Posterior cingulate gyrus (tissue), 11 donors: ENCODE data around the gene ZNF445.
"Not testable (repeated sequence)": the region's sequence is repeated elsewhere in the genome, so short reads cannot be mapped to it uniquely, and the experiment has no call there.

Source experiments
- DNase-seq, 10 donors: peaks; one replicate each; pipeline versions ENCODE4 v3.0.0 to v3.0.0-alpha.2; 2020 to 2021; ENCODE audit warnings: mixed read lengths in 3 of 10
- intact Hi-C: fragments of 100-400 bp; cut with DNase I; formaldehyde crosslinking; loops from one replicate; pipeline ENCODE4 v1.15.1; 2023

Gene ZNF445

GRCh38 chr3:44477312-44478030, at the start of gene ZNF445:
ZNF445 (minus strand) TSS chr3:44477670; CDS start chr3:44455549, 22,121 bp downstream.
- intact Hi-C loops = loop anchor here (2.0 to 10.0 kb wide), 2 partner anchors 33 to 153 kb away; no protein-coding TSS in a partner anchor
- peak; percentile 71 to 98 (median 82) for DNase-seq

GRCh38 chr3:44525060-44525459, 47.6 kb upstream of the ZNF445 start:
- DNase-seq = no peak
- intact Hi-C loops = no loop called here

- intact Hi-C loops = no loop called here
- no peak for DNase-seq
Observed at GRCh38 chr3:44522494-44522933, 45.0 kb upstream of the ZNF445 start.

GRCh38 chr3:44521721-44522120, 44.3 kb upstream of the ZNF445 start:
- intact Hi-C loops = no loop called here
- no peak for DNase-seq

GRCh38 chr3:44518782-44519156, 41.3 kb upstream of the ZNF445 start:
- intact Hi-C loops = no loop called here

GRCh38 chr3:44516230-44516629, 38.8 kb upstream of the ZNF445 start:
- intact Hi-C loops = no loop called here

More at GRCh38 chr3:44518782-44519156, 41.3 kb upstream of the ZNF445 start:
- no peak for DNase-seq

GRCh38 chr3:44513513-44513912, 36.0 kb upstream of the ZNF445 start:
- no peak for DNase-seq
- intact Hi-C loops = no loop called here

More at GRCh38 chr3:44516230-44516629, 38.8 kb upstream of the ZNF445 start:
- DNase-seq = no peak

- intact Hi-C loops = loop anchor here (2.0 kb wide), 1 partner anchor 34 kb away; the partner anchor contains the start of gene ZNF445
- DNase-seq = no peak
Observed at GRCh38 chr3:44511238-44511566, 33.7 kb upstream of the ZNF445 start.

GRCh38 chr3:44510000-44510368, 32.5 kb upstream of the ZNF445 start:
- no peak for DNase-seq
- intact Hi-C loops = loop anchor here (2.0 kb wide), 1 partner anchor 33 kb away; the partner anchor contains the start of gene ZNF445

- intact Hi-C loops = no loop called here
- no peak for DNase-seq
Observed at GRCh38 chr3:44509393-44509921, 32.0 kb upstream of the ZNF445 start.

- intact Hi-C loops = no loop called here
- DNase-seq = no peak
Observed at GRCh38 chr3:44506961-44507360, 29.5 kb upstream of the ZNF445 start.

- intact Hi-C loops = no loop called here
- DNase-seq = no peak
Observed at GRCh38 chr3:44506556-44506955, 29.1 kb upstream of the ZNF445 start.

- intact Hi-C loops = no loop called here
- DNase-seq = no peak
Observed at GRCh38 chr3:44504566-44504965, 27.1 kb upstream of the ZNF445 start.

GRCh38 chr3:44503178-44503577, 25.7 kb upstream of the ZNF445 start:
- DNase-seq, intact Hi-C loops: not testable (repeated sequence)

GRCh38 chr3:44501971-44502370, 24.5 kb upstream of the ZNF445 start:
- intact Hi-C loops = no loop called here
- DNase-seq = no peak

GRCh38 chr3:44499899-44500168, 22.4 kb upstream of the ZNF445 start:
- DNase-seq, intact Hi-C loops: not testable (repeated sequence)

GRCh38 chr3:44499149-44499898, 21.9 kb upstream of the ZNF445 start:
- intact Hi-C loops = no loop called here
- no peak for DNase-seq

GRCh38 chr3:44495636-44496415, 18.4 kb upstream of the ZNF445 start:
- no peak for DNase-seq
- intact Hi-C loops = no loop called here

GRCh38 chr3:44492496-44492895, 15.0 kb upstream of the ZNF445 start:
- DNase-seq = no peak
- intact Hi-C loops = no loop called here

- DNase-seq = no peak
- intact Hi-C loops = no loop called here
Observed at GRCh38 chr3:44482721-44483120, 5.3 kb upstream of the ZNF445 start.

- intact Hi-C loops = loop anchor here (10.0 kb wide), 1 partner anchor 154 kb away; no protein-coding TSS in a partner anchor
- DNase-seq = no peak
Observed at GRCh38 chr3:44478606-44479094, 1.2 kb upstream of the ZNF445 start.
